ENCODE measurements around the gene UGT1A7. TPM values are rescaled to one million over a fixed set of nuclear protein-coding genes. Genes with fewer than 3 reads are reported as not detected.

The UGT1A7 gene
- total RNA-seq, 1 donor from 2014 or later = 0.19 TPM

DNA sequence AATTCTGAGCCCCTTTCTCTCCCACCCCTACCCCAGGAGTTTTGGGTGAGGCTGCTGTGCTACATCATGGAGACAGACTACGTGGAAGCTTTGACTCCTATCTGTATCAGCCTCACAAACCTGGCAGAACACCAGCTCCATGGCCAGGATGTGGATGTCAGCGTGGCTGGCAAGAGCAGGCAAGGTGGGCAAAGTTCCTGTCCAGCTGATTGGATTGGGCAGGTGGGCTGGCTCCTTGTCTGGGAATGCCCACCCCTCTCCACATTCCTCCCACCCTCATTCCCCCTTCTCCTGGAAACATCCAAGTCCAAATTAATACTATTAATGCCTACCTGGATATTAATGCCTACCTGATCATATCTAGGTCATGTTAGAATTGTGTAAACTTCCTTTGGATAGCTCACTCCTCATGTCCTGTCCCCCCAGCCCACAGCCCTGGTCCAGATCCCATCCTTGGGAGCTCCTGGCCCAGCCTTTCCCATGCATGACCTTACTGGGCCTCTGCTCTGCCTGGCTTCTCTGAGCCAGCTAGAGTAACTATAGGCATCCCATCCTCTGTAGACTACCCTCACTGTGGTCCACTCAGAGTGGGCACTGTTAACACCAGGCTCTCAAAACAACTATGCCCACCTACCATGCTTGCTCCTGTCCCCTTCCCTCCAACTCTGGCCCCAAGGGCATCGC, 120.6 kb downstream of the UGT1A7 start:
- Mint-ChIP-seq H3K4me3 (no peak overlapping the region), H3K27ac (no peak overlapping the region), H3K4me1 (ENCODE audit: unreplicated experiment) (no peaks in the 10 kb centered on the region), H3K27me3 (peaks cover 27% of the 10 kb centered on the region), H3K9me3 (no peaks in the 10 kb centered on the region), H3K36me3 (no peaks in the 10 kb centered on the region)
- peak; percentile 50 for DNase-seq (ENCODE audit: extremely low spot score, unreplicated experiment)
- TF ChIP-seq, protein P1, sequence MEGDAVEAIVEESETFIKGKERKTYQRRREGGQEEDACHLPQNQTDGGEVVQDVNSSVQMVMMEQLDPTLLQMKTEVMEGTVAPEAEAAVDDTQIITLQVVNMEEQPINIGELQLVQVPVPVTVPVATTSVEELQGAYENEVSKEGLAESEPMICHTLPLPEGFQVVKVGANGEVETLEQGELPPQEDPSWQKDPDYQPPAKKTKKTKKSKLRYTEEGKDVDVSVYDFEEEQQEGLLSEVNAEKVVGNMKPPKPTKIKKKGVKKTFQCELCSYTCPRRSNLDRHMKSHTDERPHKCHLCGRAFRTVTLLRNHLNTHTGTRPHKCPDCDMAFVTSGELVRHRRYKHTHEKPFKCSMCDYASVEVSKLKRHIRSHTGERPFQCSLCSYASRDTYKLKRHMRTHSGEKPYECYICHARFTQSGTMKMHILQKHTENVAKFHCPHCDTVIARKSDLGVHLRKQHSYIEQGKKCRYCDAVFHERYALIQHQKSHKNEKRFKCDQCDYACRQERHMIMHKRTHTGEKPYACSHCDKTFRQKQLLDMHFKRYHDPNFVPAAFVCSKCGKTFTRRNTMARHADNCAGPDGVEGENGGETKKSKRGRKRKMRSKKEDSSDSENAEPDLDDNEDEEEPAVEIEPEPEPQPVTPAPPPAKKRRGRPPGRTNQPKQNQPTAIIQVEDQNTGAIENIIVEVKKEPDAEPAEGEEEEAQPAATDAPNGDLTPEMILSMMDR (conservative IDR thresholded peaks at IDR 0.05) = no peak

DNA sequence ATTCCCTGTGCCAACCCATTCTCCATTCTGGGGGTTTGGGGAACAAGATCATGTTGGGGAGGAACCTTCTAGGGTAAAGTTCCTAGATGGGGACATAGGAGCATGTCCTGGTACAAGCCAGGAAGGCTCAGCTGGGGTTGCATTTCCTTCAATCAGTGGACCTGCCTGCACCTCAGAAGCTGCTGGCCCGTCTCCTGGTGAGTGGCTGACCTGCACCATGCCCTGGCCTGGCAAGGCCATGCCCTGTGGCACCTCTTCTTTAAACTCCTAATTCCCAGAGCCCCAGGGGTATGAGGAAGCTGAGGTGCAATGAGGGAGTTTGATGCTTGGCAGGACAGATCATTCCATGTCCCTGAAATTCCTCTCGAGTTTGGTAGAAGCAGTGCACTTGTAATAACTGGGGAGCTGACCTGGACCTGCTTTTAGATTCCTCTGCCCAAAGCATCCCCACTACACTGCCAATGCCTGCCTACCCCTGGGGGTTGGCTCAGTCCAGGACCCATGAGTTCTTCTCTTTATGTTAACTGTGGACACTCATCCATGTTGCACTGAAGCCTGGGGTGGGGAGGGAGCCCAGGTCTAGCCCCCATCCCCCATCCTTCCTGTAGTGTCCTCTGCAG, 121.7 kb downstream of the UGT1A7 start:
- no peaks in the 10 kb centered on the region for H3K36me3 Mint-ChIP-seq
- peak; percentile 36 for DNase-seq (ENCODE audit: extremely low spot score, unreplicated experiment)
- H3K4me3 Mint-ChIP-seq = no peak overlapping the region
- H3K4me1 Mint-ChIP-seq (ENCODE audit: unreplicated experiment) = no peaks in the 10 kb centered on the region
- no peak overlapping the region for H3K27ac Mint-ChIP-seq
- peaks cover 27% of the 10 kb centered on the region for H3K27me3 Mint-ChIP-seq
- no peaks in the 10 kb centered on the region for H3K9me3 Mint-ChIP-seq
- TF ChIP-seq, protein P1 (conservative IDR thresholded peaks at IDR 0.05) = no peak

DNA sequence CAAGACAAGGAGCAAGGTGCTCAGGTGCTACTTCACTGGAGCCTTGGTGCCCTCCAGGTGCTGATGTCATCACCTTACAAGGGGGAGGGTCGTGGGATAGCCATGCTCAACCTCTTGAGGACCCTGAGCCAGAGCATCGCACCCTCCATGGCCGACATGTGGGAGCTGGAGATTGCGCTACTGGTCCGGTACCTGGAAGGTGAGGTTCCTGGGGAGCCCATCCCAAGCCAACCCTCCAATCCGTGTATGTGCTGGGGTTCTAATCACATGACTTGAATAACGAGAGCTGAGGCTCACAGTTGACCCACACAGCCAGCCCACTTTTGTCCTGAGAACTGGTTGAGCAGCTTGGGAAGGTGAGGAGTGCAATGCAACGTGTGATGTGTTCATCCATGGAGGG, 122.3 kb downstream of the UGT1A7 start:
- Mint-ChIP-seq H3K27ac (no peak overlapping the region), H3K36me3 (no peaks in the 10 kb centered on the region), H3K4me3 (no peak overlapping the region), H3K4me1 (ENCODE audit: unreplicated experiment) (no peaks in the 10 kb centered on the region), H3K9me3 (no peaks in the 10 kb centered on the region), H3K27me3 (peaks cover 27% of the 10 kb centered on the region)
- DNase-seq (ENCODE audit: extremely low spot score, unreplicated experiment) = peak; percentile 45
- TF ChIP-seq, protein P1 (conservative IDR thresholded peaks at IDR 0.05) = no peak

DNA sequence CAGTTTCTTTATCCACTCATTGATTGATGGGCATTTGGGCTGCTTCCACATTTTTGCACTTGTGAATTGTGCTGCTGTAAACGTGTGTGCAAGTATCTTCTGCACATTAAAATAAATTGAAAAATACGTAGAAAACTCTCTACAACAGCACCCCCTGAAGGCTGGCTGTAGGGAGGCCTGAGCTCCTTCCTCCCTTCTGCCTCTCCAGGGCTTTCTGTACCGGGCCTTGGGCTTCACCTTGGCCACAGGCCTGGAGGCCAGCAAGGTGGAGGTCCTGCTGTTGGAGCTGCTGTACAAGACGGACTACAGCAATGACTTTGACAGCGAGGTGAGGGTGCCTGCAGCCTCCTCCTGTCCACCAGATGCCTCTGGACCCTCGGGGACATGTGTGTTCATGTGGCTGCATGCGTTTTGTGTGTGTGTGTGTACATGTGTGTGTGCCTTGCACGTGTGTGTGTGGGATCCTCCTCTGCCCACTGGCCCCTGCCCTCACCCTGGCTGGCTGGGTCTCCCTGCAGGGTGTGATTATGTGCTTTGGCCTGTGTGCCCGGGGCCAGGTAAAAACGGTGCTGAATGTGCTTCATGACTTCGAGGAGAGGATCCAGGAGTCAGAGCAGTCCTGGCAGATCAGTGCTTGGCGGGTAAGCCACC, 125.6 kb downstream of the UGT1A7 start:
- DNase-seq (ENCODE audit: extremely low spot score, unreplicated experiment) = peak; percentile 39
- Mint-ChIP-seq H3K36me3 (no peaks in the 10 kb centered on the region), H3K4me3 (no peak overlapping the region), H3K4me1 (ENCODE audit: unreplicated experiment) (no peaks in the 10 kb centered on the region), H3K9me3 (no peaks in the 10 kb centered on the region), H3K27ac (no peak overlapping the region), H3K27me3 (peaks cover 36% of the 10 kb centered on the region)
- TF ChIP-seq, protein P1 (conservative IDR thresholded peaks at IDR 0.05) = no peak

DNA sequence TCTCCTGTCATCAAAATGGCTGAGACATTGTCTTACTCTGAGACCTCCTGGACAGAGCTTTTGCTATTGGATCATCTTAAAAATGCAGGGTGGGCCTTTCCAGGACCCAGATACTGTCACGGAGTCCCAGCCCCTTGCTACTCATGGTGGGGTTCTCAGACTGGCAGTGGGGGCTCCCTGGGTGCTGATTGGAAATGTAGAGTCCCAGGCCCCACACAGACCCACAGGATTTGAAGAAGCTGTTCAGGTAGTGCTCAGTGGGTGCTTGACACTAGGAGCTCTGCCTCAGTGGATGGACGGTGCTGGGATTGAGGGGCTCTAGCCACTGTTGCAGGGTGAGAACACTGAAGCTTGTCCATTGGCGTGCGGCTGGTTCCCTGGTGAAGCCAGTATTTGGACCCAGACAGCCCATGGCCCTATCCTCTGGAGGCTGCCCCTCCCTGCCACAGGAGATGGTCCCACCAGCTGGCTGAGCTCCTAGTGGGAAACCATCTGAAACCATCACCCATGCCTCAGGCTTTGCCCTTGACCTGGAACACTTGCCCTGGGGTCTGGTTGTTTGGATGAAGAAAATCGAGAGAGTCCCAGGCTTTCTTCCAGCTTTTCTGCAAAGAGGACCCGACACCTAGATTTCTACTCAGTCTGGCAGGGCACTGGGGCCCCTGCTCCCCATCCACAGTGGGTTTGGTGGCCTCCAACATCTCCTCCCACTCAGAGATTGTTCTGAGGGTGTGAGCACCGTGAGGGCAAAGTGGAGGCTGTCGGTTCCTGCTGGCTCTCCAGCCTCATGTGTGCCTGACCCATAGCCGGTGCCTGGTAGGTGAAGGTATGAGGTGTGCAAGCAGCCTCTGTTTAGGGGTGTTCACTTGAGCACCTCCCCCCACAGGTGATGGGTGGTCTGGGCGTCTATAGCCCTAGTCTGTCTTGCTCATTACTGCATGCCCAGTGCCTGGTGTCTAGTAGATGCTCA, 126.5 kb downstream of the UGT1A7 start:
- H3K27ac Mint-ChIP-seq = no peak overlapping the region
- peaks cover 31% of the 10 kb centered on the region for H3K27me3 Mint-ChIP-seq
- H3K4me1 Mint-ChIP-seq (ENCODE audit: unreplicated experiment) = no peaks in the 10 kb centered on the region
- TF ChIP-seq, protein P1 (conservative IDR thresholded peaks at IDR 0.05) = no peak
- DNase-seq (ENCODE audit: extremely low spot score, unreplicated experiment) = peak; percentile 56
- no peaks in the 10 kb centered on the region for H3K9me3 Mint-ChIP-seq
- H3K4me3 Mint-ChIP-seq = no peak overlapping the region
- no peaks in the 10 kb centered on the region for H3K36me3 Mint-ChIP-seq
